Measurements from ENCODE around the gene SELENOH. TPM values are rescaled to one million over a fixed set of nuclear protein-coding genes. Genes with fewer than 3 reads are reported as not detected.

The SELENOH gene
- total and polyA plus RNA-seq, 2 experiments from 2014 or later: 135 to 205 TPM

- Histone ChIP-seq H3K9me3 (ENCODE audit: low read depth) (no peaks in the 10 kb centered on the region), H3K27me3 (no peaks in the 10 kb centered on the region), H3K79me2 (peaks cover 100% of the 10 kb centered on the region), H4K20me1 (ENCODE audit: insufficient read depth, poor library complexity, severe bottlenecking) (peaks cover 35% of the 10 kb centered on the region), H3K9me2 (replicated peaks; ENCODE audit: insufficient read depth) (no peaks in the 10 kb centered on the region), H3K36me3 (replicated peaks; ENCODE audit: insufficient read depth, low read depth) (no peaks in the 10 kb centered on the region), H3K4me1 (ENCODE audit: insufficient read depth) (peaks cover 58% of the 10 kb centered on the region), H2AFZ (no peak overlapping the region), H3K27ac (peak overlapping the region; percentile 72), H3K4me3 (no peak overlapping the region), H3K4me2 (peak overlapping the region; percentile 61)
- WGBS (ENCODE audit: low lambda C conversion rate, missing lambda C conversion rate): 79% methylated on average over 4 of the region's 4 CpGs
- no peak for DNase-seq (ENCODE audit: low spot score)
- TF ChIP-seq CTCF (IDR thresholded peaks at IDR 0.05; ENCODE audit: poor library complexity) (no peak), EZH2phosphoT487 (IDR thresholded peaks at IDR 0.05; ENCODE audit: low read depth, severe bottlenecking, unreplicated experiment) (no peak), EZH2 (IDR thresholded peaks at IDR 0.05; ENCODE audit: borderline replicate concordance) (no peak)
Observed at GRCh38 chr11:57787006-57787604, 45.8 kb downstream of the SELENOH start.

GRCh38 chr11:57787920-57788702, 46.8 kb downstream of the SELENOH start:
- H3K36me3 ChIP-seq (replicated peaks; ENCODE audit: insufficient read depth, low read depth): no peaks in the 10 kb centered on the region
- H3K79me2 ChIP-seq: peaks cover 100% of the 10 kb centered on the region
- H3K4me3 ChIP-seq: no peak overlapping the region
- H3K27me3 ChIP-seq: no peaks in the 10 kb centered on the region
- peak overlapping the region; percentile 61 for H3K4me2 ChIP-seq
- no peaks in the 10 kb centered on the region for H3K9me3 ChIP-seq (ENCODE audit: low read depth)
- DNase-seq (ENCODE audit: low spot score): no peak
- WGBS (ENCODE audit: low lambda C conversion rate, missing lambda C conversion rate): 45% methylated on average over 6 of the region's 6 CpGs
- peak overlapping the region; percentile 72 for H3K27ac ChIP-seq
- H2AFZ ChIP-seq: no peak overlapping the region
- TF ChIP-seq EZH2 (IDR thresholded peaks at IDR 0.05; ENCODE audit: borderline replicate concordance) (no peak), CTCF (IDR thresholded peaks at IDR 0.05; ENCODE audit: poor library complexity) (no peak), EZH2phosphoT487 (IDR thresholded peaks at IDR 0.05; ENCODE audit: low read depth, severe bottlenecking, unreplicated experiment) (no peak)
- H3K4me1 ChIP-seq (ENCODE audit: insufficient read depth): peaks cover 58% of the 10 kb centered on the region
- no peaks in the 10 kb centered on the region for H3K9me2 ChIP-seq (replicated peaks; ENCODE audit: insufficient read depth)
- peaks cover 37% of the 10 kb centered on the region for H4K20me1 ChIP-seq (ENCODE audit: insufficient read depth, poor library complexity, severe bottlenecking)

GRCh38 chr11:57788703-57789088, 47.4 kb downstream of the SELENOH start:
- no peak overlapping the region for H2AFZ ChIP-seq
- no peak for DNase-seq (ENCODE audit: low spot score)
- peaks cover 100% of the 10 kb centered on the region for H3K79me2 ChIP-seq
- H3K36me3 ChIP-seq (replicated peaks; ENCODE audit: insufficient read depth, low read depth): no peaks in the 10 kb centered on the region
- no peaks in the 10 kb centered on the region for H3K9me3 ChIP-seq (ENCODE audit: low read depth)
- peak overlapping the region; percentile 72 for H3K27ac ChIP-seq
- TF ChIP-seq CTCF (IDR thresholded peaks at IDR 0.05; ENCODE audit: poor library complexity) (no peak), EZH2 (IDR thresholded peaks at IDR 0.05; ENCODE audit: borderline replicate concordance) (no peak), EZH2phosphoT487 (IDR thresholded peaks at IDR 0.05; ENCODE audit: low read depth, severe bottlenecking, unreplicated experiment) (no peak)
- H3K9me2 ChIP-seq (replicated peaks; ENCODE audit: insufficient read depth): no peaks in the 10 kb centered on the region
- H3K4me2 ChIP-seq: peak overlapping the region; percentile 61
- no peaks in the 10 kb centered on the region for H3K27me3 ChIP-seq
- H3K4me3 ChIP-seq: no peak overlapping the region
- peaks cover 43% of the 10 kb centered on the region for H4K20me1 ChIP-seq (ENCODE audit: insufficient read depth, poor library complexity, severe bottlenecking)
- H3K4me1 ChIP-seq (ENCODE audit: insufficient read depth): peaks cover 64% of the 10 kb centered on the region

Measured in hepatocyte (in vitro differentiated cells).